Fibroblast of pulmonary artery (primary cell): ENCODE measurements around the gene TPD52L2.

Experiments
- DNase-seq: peaks from one replicate; pipeline ENCODE4 v3.0.0-alpha.2; 2010; ENCODE audit warnings: low read depth
- H3K4me3 ChIP-seq: replicated peaks from 2 replicates; pipeline ENCODE4 v1.5.1; 2011; ENCODE audit warnings: low read depth, mild to moderate bottlenecking, control low read depth, low read length, moderate library complexity
- CTCF ChIP-seq: IDR thresholded peaks from 2 replicates; pipeline ENCODE4 v1.5.1; 2011; ENCODE audit warnings: mild to moderate bottlenecking, control low read depth, low read length, inconsistent platforms; ENCODE audit errors: missing control alignments

TPD52L2 gene

GRCh38 chr20:63864978-63865640 lies at the start of gene TPD52L2:
Gene TPD52L2 (plus strand): TSS chr20:63865270. CDS start chr20:63865366, 96 bp downstream.
- DNase-seq: peak; percentile 98
- no peak for TF ChIP-seq CTCF
- H3K4me3 ChIP-seq: peak within 1 kb of the TSS; percentile 93

- TF ChIP-seq CTCF: no peak
- H3K4me3 ChIP-seq: no peak overlapping the region
- no peak for DNase-seq
Measured at GRCh38 chr20:63815615-63816253, 49.3 kb upstream of the TPD52L2 start.

- no peak overlapping the region for H3K4me3 ChIP-seq
- DNase-seq: no peak
- TF ChIP-seq CTCF: peak; percentile 19
Measured at GRCh38 chr20:63819224-63819921, 45.7 kb upstream of the TPD52L2 start.

GRCh38 chr20:63821811-63822210 lies 43.3 kb upstream of the TPD52L2 start:
- DNase-seq: no peak
- TF ChIP-seq CTCF: no peak
- no peak overlapping the region for H3K4me3 ChIP-seq

- TF ChIP-seq CTCF: no peak
- no peak for DNase-seq
- no peak overlapping the region for H3K4me3 ChIP-seq
Measured at GRCh38 chr20:63822276-63822696, 42.8 kb upstream of the TPD52L2 start.

- no peak for TF ChIP-seq CTCF
- H3K4me3 ChIP-seq: no peak overlapping the region
- no peak for DNase-seq
Measured at GRCh38 chr20:63823691-63824311, 41.3 kb upstream of the TPD52L2 start.
